ENCODE results near the gene EEF2K. TPM values are rescaled to one million over a fixed set of nuclear protein-coding genes. Genes with fewer than 3 reads are reported as not detected.

The EEF2K gene
- total and polyA plus RNA-seq, 2 donors (not counting 1 experiment from before 2014, with no cell fraction given) = 11.8 to 28.7 TPM

DNA sequence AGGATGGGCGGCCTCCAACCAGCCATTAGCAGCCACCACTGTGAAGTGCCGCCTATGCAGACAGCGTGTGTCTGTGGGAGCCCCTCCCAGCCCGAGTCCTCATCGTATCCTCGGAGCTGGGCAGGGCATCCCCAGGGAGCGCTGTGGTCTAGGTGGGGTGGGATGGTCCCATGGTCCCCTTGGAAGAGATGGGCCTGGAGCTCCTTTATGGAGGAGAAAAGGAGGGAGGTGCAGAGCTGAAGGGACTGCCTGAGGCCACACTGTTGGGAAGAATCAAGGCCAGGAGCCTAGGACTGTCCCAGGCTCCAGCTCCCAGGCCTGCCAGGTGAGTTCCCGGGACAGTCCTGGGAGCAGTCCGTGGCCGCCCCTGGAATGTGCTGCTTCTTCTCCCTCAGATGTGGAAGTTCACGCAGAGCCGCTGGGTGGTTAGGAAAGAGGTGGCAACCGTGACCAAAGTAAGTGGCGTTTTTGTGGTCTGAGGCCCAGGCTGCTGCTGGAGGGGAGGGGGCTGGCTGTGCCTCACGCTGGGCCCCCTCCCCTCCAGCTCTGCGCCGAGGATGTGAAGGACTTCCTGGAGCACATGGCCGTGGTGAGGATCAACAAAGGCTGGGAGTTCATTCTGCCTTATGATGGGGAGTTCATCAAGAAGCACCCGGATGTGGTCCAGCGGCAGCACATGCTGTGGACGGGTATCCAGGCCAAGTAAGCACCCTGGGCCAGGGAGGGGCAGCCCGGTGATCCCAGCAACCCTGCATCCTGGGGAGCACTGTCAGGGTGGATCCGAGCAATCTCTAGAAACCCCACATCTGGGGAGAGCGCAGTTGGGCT is 118.1 kb downstream of the EEF2K start:
- TF ChIP-seq, protein P1, sequence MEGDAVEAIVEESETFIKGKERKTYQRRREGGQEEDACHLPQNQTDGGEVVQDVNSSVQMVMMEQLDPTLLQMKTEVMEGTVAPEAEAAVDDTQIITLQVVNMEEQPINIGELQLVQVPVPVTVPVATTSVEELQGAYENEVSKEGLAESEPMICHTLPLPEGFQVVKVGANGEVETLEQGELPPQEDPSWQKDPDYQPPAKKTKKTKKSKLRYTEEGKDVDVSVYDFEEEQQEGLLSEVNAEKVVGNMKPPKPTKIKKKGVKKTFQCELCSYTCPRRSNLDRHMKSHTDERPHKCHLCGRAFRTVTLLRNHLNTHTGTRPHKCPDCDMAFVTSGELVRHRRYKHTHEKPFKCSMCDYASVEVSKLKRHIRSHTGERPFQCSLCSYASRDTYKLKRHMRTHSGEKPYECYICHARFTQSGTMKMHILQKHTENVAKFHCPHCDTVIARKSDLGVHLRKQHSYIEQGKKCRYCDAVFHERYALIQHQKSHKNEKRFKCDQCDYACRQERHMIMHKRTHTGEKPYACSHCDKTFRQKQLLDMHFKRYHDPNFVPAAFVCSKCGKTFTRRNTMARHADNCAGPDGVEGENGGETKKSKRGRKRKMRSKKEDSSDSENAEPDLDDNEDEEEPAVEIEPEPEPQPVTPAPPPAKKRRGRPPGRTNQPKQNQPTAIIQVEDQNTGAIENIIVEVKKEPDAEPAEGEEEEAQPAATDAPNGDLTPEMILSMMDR (IDR thresholded peaks at IDR 0.05) = no peak
- no peak for TF ChIP-seq EZH2 (IDR thresholded peaks at IDR 0.05; ENCODE audit: borderline replicate concordance, insufficient read depth, low read depth, low read length, poor library complexity, severe bottlenecking)
- no peak for DNase-seq
- no peaks in the 10 kb centered on the region for H3K4me1 Mint-ChIP-seq
- H3K27me3 Mint-ChIP-seq = no peaks in the 10 kb centered on the region
- Histone ChIP-seq H2AFZ (ENCODE audit: insufficient read depth, low read depth, low read length, poor library complexity, severe bottlenecking) (no peak overlapping the region), H3K36me3 (replicated peaks in 1 of 2; ENCODE audit: control extremely low read depth in 1 of 2, control insufficient read depth in 1 of 2, extremely low read depth in 1 of 2, insufficient read depth in 2 of 2, low read length in 1 of 2) (peaks cover 0 to 93% of the 10 kb centered on the region in 2 experiments), H3K9me3 (ENCODE audit: control extremely low read depth in 1 of 3, control insufficient read depth in 2 of 3, insufficient read depth in 1 of 3, low read length in 2 of 3) (no peaks in the 10 kb centered on the region), H3K4me1 (ENCODE audit: control insufficient read depth in 2 of 2, insufficient read depth in 2 of 2, low read length in 2 of 2) (no peaks in the 10 kb centered on the region), H3K9ac (ENCODE audit: low read length) (no peak overlapping the region), H3K4me3 (ENCODE audit: control extremely low read depth in 1 of 5, extremely low read depth in 1 of 5, insufficient read depth in 1 of 5, low read depth in 2 of 5, low read length in 4 of 5) (no peak overlapping the region), H3K79me2 (ENCODE audit: control insufficient read depth, insufficient read depth, low read length) (peaks cover 14% of the 10 kb centered on the region), H3K27me3 (replicated peaks in 1 of 4; ENCODE audit: control extremely low read depth in 1 of 4, control insufficient read depth in 3 of 4, insufficient read depth in 4 of 4, low read length in 3 of 4) (no peaks in the 10 kb centered on the region), H3K4me2 (replicated peaks; ENCODE audit: low read depth, low read length, poor library complexity, severe bottlenecking) (no peak overlapping the region), H4K20me1 (ENCODE audit: control insufficient read depth, insufficient read depth, low read length, poor library complexity, severe bottlenecking) (peaks cover 51% of the 10 kb centered on the region), H3K27ac (ENCODE audit: low read length in 2 of 2) (no peak overlapping the region)
- H3K27ac Mint-ChIP-seq = no peak overlapping the region
- ChIA-PET POLR2A (no interaction called here), CTCF (interaction anchor here (0.6 kb wide), 1 partner anchor 374 kb away, joined by 3 read pairs; no protein-coding TSS in a partner anchor)
- no peaks in the 10 kb centered on the region for H3K9me3 Mint-ChIP-seq (ENCODE audit: insufficient read depth)
- intact Hi-C loops (cut with micrococcal nuclease) = loop anchor here (5.0 kb wide), 1 partner anchor 1167 kb away; the partner anchor contains the start of gene LDAF1
- WGBS (ENCODE audit: insufficient coverage) = 97% methylated on average over 24 of the region's 24 CpGs
- ATAC-seq (ENCODE audit: low read depth) = no peak
- H3K4me3 Mint-ChIP-seq = no peak overlapping the region
